ENCODE measurements around the gene P3H3.

DNA sequence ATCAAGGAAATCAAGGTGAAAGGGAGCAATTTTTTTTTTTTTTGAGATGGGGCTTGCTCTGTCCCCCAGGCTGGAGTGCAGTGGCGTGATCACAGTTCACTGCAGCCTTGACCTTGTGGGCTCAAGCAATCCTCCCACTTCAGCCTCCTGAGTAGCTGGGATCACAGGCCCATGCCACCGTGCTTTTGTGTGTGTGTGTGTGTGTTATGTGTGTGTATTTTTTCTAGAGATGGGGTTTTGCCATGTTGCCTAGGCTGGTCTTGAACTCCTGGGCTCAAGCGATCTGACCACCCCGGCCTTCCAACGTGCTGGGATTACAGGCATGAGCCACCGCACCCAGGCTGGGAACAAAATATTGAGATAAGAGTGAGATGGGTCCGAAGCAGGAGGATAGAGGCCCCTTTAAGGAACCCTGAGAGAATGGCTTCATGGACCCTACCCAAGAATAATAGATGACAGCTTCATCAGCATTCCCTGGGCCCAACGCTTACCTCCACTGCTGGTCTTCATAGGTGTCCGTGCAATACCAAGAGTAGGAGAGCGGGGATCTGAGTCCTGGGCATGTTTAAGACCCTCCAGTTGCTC, 21.9 kb downstream of the P3H3 start:
- TF ChIP-seq, protein P1, sequence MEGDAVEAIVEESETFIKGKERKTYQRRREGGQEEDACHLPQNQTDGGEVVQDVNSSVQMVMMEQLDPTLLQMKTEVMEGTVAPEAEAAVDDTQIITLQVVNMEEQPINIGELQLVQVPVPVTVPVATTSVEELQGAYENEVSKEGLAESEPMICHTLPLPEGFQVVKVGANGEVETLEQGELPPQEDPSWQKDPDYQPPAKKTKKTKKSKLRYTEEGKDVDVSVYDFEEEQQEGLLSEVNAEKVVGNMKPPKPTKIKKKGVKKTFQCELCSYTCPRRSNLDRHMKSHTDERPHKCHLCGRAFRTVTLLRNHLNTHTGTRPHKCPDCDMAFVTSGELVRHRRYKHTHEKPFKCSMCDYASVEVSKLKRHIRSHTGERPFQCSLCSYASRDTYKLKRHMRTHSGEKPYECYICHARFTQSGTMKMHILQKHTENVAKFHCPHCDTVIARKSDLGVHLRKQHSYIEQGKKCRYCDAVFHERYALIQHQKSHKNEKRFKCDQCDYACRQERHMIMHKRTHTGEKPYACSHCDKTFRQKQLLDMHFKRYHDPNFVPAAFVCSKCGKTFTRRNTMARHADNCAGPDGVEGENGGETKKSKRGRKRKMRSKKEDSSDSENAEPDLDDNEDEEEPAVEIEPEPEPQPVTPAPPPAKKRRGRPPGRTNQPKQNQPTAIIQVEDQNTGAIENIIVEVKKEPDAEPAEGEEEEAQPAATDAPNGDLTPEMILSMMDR (conservative IDR thresholded peaks at IDR 0.05; ENCODE audit: low read depth, low read length): no peak
- TF ChIP-seq MAFK (IDR thresholded peaks at IDR 0.05; ENCODE audit: low read depth, low read length) (no peak), POLR2A (IDR thresholded peaks at IDR 0.05; ENCODE audit: low read depth, low read length) (no peak), RFX5 (IDR thresholded peaks at IDR 0.05; ENCODE audit: low read depth, low read length) (no peak), FOS (IDR thresholded peaks at IDR 0.05; ENCODE audit: low read depth, low read length) (no peak), RCOR1 (IDR thresholded peaks at IDR 0.05; ENCODE audit: insufficient replicate concordance, low read length) (no peak), USF2 (IDR thresholded peaks at IDR 0.05; ENCODE audit: low read depth, low read length) (no peak), SMC3 (IDR thresholded peaks at IDR 0.05; ENCODE audit: low read depth, low read length) (no peak), NFE2L2 (IDR thresholded peaks at IDR 0.05; ENCODE audit: low read depth, low read length) (no peak)
